Duodenal mucosa (tissue), 2 donors: ENCODE results near the gene RUNX1.
"Not testable (repeated sequence)": the region's sequence is repeated elsewhere in the genome, so short reads cannot be mapped to it uniquely, and the experiment has no call there.

ENCODE experiments used
- H3K27ac ChIP-seq: one replicate; pipeline ENCODE4 v1.7.0; 2013; ENCODE audit warnings: low read depth, low read length
- H3K27me3 ChIP-seq, 2 donors: one replicate each; pipeline ENCODE4 v1.7.0; 2013; ENCODE audit warnings: low read length in 2 of 2, control low read depth in 1 of 2; ENCODE audit not compliant: insufficient read depth in 2 of 2, control insufficient read depth in 1 of 2
- H3K36me3 ChIP-seq, 2 donors: one replicate each; pipeline ENCODE4 v1.7.0; 2013; ENCODE audit warnings: low read length in 2 of 2, control low read depth in 1 of 2; ENCODE audit not compliant: insufficient read depth in 2 of 2, control insufficient read depth in 1 of 2
- H3K4me1 ChIP-seq, 2 donors: one replicate each; pipeline ENCODE4 v1.7.0; 2013; ENCODE audit warnings: low read length in 2 of 2, control low read depth in 1 of 2; ENCODE audit not compliant: insufficient read depth in 2 of 2, control insufficient read depth in 1 of 2
- H3K4me3 ChIP-seq, 2 donors: one replicate each; pipeline ENCODE4 v1.7.0; 2013; ENCODE audit warnings: low read length in 2 of 2, low read depth in 1 of 2
- H3K9ac ChIP-seq, 2 donors: one replicate each; pipeline ENCODE4 v1.7.0; 2013; ENCODE audit warnings: low read length in 2 of 2, low read depth in 1 of 2
- H3K9me3 ChIP-seq, 2 donors: one replicate each; pipeline ENCODE4 v1.7.0; 2013; ENCODE audit warnings: low read length in 2 of 2, control low read depth in 1 of 2; ENCODE audit not compliant: control insufficient read depth in 1 of 2

RUNX1 gene

GRCh38 chr21:34966881-34967280 is 82.2 kb downstream of the RUNX1 start:
- not testable (repeated sequence) for H3K36me3 ChIP-seq, H3K27me3 ChIP-seq, H3K27ac ChIP-seq, H3K9me3 ChIP-seq, H3K9ac ChIP-seq, H3K4me3 ChIP-seq
- H3K4me1 ChIP-seq, result peaks cover 13 to 14% of the 10 kb centered on the region in 2 donors

DNA sequence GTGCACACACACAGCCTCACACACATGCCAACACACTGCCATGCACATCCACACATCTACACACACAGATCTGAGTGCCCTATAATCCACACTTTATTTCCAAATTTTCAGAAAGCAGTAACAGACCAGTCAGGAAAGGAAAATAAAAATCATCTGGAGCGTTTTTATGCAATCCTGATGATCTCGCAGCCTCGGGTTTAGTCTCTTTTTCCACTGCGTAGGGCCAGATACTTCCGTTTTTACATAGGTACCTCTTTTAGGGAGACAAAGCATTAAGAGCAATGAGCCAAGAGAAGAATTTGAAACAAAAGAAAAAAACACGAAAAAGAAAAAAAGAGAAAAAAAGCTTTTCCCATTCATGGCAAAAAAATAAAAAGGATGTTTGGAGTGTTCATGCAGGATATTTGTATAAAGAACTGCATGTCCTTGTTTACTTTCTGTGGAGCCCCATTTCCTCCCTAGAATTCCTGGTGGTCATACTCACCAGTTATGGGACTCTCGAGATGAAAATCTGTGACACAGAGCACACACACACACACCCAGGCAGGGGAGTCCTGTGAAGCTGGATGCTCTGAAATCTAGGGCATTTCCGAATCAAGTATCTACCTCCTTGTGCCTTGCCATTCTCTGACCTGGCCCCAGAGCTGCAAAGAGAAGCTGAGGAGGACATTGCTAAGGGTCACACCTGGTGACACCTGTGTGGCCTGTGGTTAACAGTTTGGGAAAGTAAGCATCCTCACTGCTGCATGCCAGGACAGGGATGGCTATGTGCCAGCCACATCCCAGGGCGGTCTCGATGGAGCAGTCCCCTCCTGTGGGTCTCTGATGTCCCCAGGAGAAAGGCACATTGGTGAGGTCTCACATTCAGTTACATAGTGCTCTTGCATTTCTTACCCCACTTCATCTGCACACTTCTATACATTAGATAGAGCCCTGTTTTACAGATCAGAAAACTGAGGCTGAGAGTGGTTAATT is 83.6 kb downstream of the RUNX1 start:
- Histone ChIP-seq H3K36me3 (no peaks in the 10 kb centered on the region), H3K9ac (no peak overlapping the region), H3K9me3 (no peaks in the 10 kb centered on the region), H3K27me3 (no peaks in the 10 kb centered on the region), H3K4me1 (peaks cover 13 to 14% of the 10 kb centered on the region in 2 donors), H3K4me3 (no peak overlapping the region), H3K27ac (no peak overlapping the region)

DNA sequence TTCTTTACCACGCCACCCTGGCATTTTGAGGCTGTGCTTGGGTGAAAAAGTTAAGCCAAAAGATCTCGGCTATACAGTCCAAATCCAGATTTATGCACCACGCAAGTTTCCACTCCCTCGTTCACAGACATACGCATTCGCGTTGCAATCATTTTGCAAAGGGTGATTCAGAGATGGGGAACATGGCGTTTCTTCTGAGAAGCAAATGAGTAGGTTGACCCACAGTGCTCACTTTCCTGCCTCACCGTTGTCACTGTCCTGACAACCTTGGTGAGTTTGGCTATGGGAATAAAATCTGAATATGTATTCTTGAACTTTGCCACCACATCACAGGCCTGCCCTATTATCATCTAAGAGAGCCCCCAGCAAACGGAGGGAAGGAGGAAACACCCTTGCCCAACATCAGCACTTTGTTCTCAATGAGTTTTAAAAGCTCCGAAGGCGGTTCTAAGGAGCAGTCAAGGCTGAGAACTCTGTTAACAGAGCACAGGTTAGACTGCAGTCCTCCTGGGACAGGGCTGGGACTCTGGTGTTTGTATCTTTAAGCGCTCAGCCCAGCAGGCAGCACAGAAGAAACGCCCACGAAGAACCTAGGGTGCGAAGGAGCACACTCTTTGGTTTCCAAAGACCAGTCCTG is 86.4 kb downstream of the RUNX1 start:
- Histone ChIP-seq H3K27ac (no peak overlapping the region), H3K4me1 (peaks cover 9 to 13% of the 10 kb centered on the region in 2 donors), H3K4me3 (no peak overlapping the region), H3K36me3 (no peaks in the 10 kb centered on the region), H3K9ac (no peak overlapping the region), H3K9me3 (no peaks in the 10 kb centered on the region), H3K27me3 (no peaks in the 10 kb centered on the region)

DNA sequence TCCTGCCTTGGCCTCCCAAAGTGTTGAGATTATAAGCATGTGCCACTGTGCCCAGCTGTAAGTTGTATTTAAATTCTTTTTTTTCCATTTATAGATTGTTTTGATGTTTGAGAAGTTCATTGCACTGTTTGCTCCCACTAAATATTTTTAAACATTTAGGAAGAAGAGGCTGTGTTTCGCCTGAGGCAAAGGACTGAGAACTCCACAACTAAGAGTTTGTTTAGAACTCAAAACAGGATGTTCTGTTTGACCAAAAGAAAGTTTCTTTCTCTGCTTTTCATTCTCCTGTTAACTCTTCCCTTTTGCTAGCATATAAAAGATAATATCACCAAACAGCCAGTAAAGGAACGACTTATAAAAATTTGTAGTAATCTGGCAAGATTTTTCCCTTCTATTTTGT is 87.0 kb downstream of the RUNX1 start:
- Histone ChIP-seq H3K9ac (no peak overlapping the region), H3K9me3 (no peaks in the 10 kb centered on the region), H3K27me3 (no peaks in the 10 kb centered on the region), H3K27ac (no peak overlapping the region), H3K4me1 (peaks cover 5 to 16% of the 10 kb centered on the region in 2 donors), H3K36me3 (no peaks in the 10 kb centered on the region), H3K4me3 (no peak overlapping the region)

DNA sequence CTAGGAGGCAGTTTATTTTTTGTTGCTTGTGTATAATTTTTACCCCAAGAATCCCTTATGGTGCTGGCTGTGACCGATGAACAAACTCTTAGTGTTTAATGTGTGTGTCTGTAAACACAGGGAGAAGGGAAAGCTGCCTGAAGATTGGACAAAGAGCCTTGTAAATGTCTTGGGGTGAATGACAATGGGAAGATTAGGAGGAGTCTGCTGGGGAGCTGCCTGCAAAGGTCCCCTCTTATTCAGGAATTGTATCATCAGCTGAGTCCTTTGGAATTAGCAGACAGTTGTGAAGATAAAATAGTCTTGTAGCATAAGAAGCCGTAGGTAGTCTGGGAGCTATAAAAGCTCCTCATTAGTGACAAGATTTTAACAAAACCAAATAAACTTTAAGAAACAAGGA is 88.4 kb downstream of the RUNX1 start:
- no peak overlapping the region for H3K9ac ChIP-seq
- H3K36me3 ChIP-seq, result no peaks in the 10 kb centered on the region
- no peaks in the 10 kb centered on the region for H3K9me3 ChIP-seq
- H3K27me3 ChIP-seq, result no peaks in the 10 kb centered on the region
- no peak overlapping the region for H3K4me3 ChIP-seq
- no peak overlapping the region for H3K27ac ChIP-seq
- peaks cover 5 to 16% of the 10 kb centered on the region in 2 donors for H3K4me1 ChIP-seq

DNA sequence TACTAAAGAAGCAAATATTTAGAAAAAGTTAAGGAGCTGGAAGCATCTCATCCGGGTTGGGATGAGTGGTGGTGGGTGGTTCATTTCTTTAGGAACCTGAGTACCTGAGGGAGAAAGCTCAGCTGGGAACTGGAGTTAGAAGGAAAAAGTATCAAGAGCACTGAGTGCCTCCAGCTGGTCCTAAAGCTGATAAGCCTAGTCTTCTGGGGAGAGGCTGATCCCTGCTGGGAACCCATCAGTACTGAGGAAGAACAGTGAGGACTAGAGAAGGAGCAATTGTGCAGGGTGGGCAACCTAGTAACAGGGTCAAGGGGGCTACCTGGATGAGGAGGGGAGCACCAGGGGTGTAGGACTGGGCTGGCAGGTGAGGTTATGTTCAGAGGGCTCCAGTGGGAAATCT is 89.5 kb downstream of the RUNX1 start:
- H3K4me3 ChIP-seq, result no peak overlapping the region
- H3K27ac ChIP-seq, result no peak overlapping the region
- peaks cover 2 to 10% of the 10 kb centered on the region in 2 donors for H3K4me1 ChIP-seq
- no peaks in the 10 kb centered on the region for H3K36me3 ChIP-seq
- no peaks in the 10 kb centered on the region for H3K27me3 ChIP-seq
- H3K9ac ChIP-seq, result no peak overlapping the region
- no peaks in the 10 kb centered on the region for H3K9me3 ChIP-seq

DNA sequence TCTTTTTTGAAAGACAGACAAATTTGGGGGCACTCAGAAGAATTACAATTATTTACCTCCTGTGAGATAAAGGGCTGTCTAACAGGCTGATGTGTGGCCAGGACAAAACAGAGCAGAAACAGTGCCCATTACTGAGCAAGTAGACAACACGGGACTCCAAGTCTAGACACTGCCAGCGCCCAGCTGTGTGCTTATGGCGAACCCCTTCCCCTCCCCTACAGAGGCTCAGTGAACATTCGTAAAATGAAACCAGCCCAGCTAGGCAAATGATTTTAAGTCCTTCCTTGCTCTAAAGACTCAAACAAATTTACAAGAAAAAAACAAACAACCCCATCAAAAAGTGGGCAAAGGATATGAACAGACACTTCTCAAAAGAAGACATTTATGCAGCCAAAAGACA is 91.1 kb downstream of the RUNX1 start:
- H3K4me1 ChIP-seq, result peaks cover 0 to 5% of the 10 kb centered on the region in 2 donors
- no peaks in the 10 kb centered on the region for H3K36me3 ChIP-seq
- H3K9me3 ChIP-seq, result no peaks in the 10 kb centered on the region
- H3K27me3 ChIP-seq, result peaks cover 0 to 2% of the 10 kb centered on the region in 2 donors
- no peak overlapping the region for H3K9ac ChIP-seq
- no peak overlapping the region for H3K4me3 ChIP-seq
- no peak overlapping the region for H3K27ac ChIP-seq

DNA sequence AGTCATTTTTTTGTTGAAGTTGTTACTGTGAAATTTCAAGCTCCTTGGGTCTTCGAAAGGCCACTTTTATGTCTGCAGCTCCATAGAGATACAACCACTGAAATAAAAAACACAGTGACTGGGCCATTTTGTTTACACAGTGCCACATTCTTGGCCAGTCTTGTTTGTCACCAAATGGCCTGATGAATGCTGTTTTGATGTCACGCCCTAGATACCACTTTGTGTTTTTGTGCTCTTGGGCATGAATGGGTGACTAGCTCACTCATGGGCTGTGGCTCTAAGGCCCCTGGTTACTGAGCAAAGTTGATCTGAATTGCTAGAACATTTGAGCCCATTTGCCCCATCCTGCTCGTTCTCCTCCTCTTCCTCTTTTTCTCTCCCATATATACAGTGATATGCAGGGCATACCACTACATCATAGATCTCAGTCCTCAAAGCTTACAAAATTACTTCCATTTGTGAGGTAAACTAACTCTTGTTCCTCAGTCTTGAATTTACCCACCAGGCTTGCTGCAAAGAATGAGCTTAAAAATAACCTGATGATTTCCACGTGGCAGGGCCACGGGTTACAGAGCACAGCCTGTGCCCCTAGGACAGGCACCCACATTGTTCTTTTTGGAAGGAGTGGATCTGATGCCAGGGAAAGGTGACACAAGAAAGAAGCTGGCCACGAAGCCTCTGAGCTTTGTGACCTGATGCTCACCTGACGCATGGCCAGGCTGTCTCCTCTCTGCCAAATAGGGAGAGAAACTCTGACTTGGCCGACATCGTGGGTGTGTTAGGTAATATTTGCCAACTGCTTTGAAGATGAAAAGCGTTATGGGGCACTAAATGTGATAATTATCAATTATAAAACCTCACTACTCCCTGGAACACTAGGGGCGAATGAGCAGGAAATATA is 92.4 kb downstream of the RUNX1 start:
- Histone ChIP-seq H3K27ac (no peak overlapping the region), H3K9ac (no peak overlapping the region), H3K4me3 (no peak overlapping the region), H3K36me3 (no peaks in the 10 kb centered on the region), H3K27me3 (peaks cover 0 to 2% of the 10 kb centered on the region in 2 donors), H3K9me3 (no peaks in the 10 kb centered on the region), H3K4me1 (peaks cover 0 to 4% of the 10 kb centered on the region in 2 donors)

GRCh38 chr21:34953950-34954349 is 95.2 kb downstream of the RUNX1 start:
- H3K36me3 ChIP-seq, result no peaks in the 10 kb centered on the region
- H3K27ac ChIP-seq, result no peak overlapping the region
- H3K4me3 ChIP-seq, result no peak overlapping the region
- H3K4me1 ChIP-seq, result peaks cover 0 to 4% of the 10 kb centered on the region in 2 donors
- no peaks in the 10 kb centered on the region for H3K9me3 ChIP-seq
- H3K27me3 ChIP-seq, result peaks cover 0 to 2% of the 10 kb centered on the region in 2 donors
- no peak overlapping the region for H3K9ac ChIP-seq
